ENCODE data around the gene FGA.
"Not testable (repeated sequence)": the region's sequence is repeated elsewhere in the genome, so short reads cannot be mapped to it uniquely, and the experiment has no call there.

The FGA gene

GRCh38 chr4:154606728-154607723 lies 16.5 kb upstream of the FGA start:
- DNase-seq, result no peak

DNA sequence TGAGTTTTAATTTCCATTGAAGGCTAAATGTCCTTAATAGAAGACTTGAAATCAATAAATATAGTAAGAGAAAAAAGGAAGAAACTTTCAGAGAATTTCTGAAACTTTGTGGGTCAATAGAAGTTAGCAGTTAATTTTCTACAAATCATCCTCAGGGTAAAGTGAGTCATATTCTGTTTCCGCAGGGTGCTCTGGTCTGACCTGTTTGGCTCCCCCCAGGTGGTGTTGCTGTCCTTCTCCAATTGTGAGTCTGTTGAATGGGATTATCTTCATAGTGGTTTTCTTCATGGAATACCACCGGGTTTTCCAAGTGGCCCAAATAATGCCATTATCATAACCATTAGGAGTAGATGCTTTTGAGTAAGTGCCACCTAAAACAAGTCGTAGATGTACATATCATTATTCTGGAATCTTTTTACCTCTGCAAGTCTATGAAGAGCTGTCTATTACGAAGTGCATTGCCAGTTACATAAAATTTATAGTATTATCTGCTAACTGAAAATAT lies 14.2 kb upstream of the FGA start:
- DNase-seq, result no peak

DNA sequence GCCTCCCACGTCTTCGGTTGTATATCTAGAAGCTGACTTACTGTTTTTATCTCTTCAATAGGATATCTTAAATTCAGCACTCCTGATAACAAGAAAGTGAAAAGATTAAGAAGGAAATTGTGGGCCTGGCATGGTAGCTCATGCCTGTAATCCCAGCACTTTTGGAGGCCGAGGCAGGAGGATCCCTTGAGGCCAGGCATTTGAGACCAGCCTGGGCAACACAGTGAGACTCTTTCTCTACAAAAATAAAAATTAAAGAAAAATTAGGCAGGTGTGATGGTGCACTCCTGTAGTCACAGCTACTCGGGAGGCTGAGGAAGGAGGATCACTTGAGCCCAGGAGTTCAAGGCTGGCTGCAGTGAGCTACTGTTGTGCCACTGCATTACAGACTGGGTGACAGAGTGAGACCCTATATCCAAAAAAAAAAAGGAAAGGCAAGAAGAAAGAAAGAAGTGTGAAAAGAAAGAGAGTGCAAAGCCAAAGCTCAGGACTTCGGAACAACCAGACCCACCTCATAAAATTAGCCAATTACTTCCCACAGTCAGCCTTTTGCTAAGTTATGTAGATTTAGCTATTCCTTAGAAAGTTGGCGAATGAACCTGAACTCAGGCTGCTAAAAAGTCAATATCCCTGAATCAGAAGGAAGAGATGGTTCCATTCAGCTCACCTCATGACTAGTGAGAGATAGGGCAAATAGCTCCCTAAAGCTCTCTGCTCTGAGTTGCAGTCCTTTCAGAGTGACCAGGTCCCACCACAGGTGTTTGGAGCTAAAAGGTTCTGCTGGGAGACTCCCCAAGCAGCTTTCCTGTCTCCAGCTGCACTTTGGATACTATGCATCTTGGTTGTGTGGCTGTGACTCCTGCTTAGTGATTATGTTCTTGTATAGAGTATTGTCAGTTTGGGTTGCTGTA lies 12.7 kb upstream of the FGA start:
- no peak for DNase-seq

GRCh38 chr4:154602404-154603020 lies 12.0 kb upstream of the FGA start:
- no peak for DNase-seq

- DNase-seq, result no peak
Measured at GRCh38 chr4:154597798-154598774, 7.5 kb upstream of the FGA start.

- not testable (repeated sequence) for DNase-seq
Measured at GRCh38 chr4:154597281-154597680, 6.7 kb upstream of the FGA start.

GRCh38 chr4:154595807-154596206 lies 5.3 kb upstream of the FGA start:
- DNase-seq, result no peak

GRCh38 chr4:154594343-154594742 lies 3.8 kb upstream of the FGA start:
- DNase-seq, result not testable (repeated sequence)

DNA sequence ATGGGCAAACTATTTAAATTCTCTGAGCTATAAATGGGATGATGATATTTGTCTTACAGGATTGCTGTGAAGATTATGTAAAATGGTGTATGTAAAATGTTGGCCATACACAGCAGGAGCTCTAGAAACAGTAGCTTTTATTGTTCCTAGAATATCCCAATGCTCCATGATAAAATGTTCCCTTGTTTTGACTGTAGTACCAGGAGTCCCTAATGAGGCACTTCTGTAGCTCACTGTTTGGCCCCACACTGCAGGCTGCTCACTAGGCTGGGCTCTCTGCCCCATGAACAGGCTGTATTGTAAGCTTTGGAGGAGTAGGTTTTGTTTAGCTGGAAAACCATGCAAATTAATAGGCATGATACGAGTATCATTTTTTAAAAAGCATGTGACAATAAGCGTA lies 3.3 kb upstream of the FGA start:
- peak; percentile 23 for DNase-seq

DNA sequence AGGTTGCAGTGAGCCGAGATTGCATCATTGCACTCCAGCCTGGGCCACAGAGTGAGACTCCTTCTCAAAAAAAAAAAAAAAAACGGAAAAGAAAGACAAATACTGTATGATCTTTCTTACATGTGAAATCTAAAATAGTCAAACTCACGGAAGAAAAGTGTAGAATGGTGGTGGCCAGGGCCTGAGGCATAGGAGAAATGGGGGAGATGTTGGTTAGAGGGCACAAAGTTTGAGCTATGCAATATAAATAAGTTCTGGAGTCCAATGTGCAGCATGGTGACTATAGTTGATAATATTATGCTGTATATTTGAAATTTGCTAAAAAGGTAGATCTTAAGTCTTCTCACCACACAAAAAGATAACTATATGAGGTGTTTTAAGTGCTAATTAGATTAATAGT lies 1.3 kb upstream of the FGA start:
- DNase-seq, result no peak

GRCh38 chr4:154589296-154590197 lies 995 bp downstream of the FGA start:
- DNase-seq, result no peak

DNA sequence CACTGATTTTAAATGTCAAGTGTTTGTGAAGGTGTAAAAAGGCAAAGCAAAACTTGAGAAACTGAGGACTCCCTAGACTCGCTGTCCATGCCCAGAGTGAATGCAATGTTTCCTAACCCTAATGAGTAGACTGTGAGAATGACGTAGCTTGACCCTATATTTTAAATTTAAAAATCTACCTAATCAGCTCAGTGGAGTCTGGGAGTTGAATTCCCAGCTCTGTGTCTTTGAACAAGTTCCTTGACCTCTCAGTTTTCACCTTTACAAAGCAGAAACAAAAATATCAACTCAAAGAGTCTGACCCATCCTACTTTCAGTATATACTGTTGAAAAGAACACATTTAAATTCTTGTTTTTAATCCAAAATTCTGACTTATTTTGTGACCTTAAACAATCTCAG lies 2.3 kb downstream of the FGA start:
- no peak for DNase-seq

DNA sequence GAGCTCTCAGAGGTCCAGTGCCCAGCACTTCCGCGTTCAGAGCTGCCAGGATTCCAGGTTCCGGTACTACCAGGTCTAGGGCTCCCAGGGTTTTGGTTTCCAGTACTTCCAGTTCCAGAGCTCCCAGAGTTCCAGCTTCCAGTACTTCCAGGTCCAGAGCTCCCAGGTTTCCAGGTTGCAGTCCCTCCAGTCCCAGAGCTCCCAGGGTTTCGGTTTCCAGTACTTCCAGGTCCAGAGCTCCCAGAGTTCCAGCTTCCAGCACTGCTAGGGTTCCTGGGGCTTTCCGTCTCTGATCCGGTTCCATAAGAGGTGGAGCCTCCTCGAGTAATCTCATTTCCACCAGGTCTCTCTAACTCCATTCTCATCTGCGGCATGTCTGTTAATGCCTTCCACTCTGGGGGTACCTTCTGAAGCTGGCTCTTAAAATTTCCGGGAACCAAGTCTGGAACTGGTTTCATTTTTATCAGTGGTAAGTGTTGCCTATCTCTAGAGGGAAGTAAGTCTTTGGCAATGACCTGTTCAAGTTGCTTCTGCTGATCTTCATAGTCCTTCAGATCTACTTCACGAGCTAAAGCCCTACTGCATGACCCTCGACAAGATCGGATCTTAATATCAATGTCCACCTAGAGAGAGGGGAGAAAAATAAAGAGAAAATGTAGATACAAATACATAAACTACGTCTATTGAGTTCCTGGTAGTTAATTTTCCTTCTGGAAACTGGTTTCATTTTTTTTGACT lies 4.1 kb downstream of the FGA start:
- DNase-seq, result no peak

GRCh38 chr4:154585369-154586018 lies 5.0 kb downstream of the FGA start:
- no peak for DNase-seq

DNA sequence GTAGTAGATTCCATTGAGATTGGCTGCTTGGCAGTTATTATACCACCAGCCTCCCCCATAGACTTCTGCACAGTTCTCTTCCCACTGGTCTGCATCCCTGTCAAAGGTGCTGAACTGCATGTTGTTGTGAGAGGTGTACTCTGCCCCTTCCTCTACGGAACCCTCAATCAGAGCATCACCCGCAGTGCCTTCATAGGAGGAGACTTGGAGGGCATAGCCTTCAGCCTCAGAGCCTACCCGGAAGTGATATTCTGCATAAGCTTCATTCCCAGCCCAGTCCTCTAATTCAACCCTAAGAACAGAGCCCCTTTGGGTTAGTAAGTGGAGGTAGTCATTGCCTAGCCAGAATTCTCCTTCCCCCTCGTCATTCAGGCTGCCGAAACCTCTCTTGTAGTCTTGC lies 6.3 kb downstream of the FGA start:
- no peak for DNase-seq

- DNase-seq, result no peak
Measured at GRCh38 chr4:154583677-154584076, 6.9 kb downstream of the FGA start.

DNA sequence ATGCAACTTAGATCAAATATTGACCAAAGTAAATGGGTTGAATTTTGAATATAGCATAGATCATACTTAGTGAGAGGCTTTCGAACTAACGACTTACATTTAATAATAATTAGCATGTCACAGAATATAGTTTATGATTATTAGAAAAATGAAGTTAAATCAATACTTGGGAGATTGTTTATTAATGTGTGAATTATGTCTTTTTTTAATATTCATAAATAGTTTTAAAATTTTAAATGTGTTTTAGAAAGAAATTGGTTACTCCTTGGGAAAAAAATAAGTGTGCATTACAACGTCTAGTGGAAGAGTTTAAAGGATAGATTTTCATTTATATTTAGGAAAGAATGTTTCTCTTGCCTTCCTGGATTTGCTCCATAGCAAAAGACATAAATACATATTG lies 7.3 kb downstream of the FGA start:
- no peak for DNase-seq

DNA sequence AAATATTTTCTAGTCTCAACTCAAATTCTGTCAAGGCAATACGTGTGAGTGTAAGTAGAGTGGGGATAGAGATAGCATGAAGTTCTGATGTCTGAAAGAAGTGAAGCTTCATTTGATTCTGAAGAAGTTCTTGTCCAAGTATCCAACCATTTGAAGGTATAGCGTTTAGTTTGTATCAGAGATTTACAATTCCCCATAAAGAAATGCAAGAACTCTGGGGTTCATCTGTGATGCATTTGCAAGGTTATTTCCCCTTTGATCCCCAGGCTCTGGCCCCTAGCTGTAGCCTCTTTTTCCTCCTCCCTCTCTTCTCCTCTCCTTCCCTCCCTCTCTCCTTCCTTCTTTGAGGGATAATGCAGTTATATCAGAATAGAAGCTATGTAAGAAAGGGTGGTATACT lies 7.8 kb downstream of the FGA start:
- no peak for DNase-seq

DNA sequence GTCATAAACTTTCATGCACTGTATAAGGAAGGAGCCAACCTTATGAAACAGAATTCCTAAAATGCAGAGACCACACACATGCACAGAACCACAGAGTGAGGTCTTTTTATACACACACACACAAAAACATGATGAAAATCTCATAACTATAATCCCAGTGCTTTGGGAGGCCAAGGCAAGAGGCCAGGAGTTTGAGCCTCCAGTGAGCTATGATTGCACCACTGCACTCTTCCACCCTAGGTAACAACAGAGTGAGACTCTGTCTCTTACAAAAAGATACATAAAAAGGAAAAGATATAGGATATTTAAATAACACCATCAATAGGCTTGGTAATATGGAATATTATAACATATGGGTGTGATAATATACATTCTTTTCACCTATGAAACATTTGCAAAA lies 10.6 kb downstream of the FGA start:
- no peak for DNase-seq
